HepG2 (cell line): ENCODE measurements around the gene SULT6B1. TPM values are rescaled to one million over a fixed set of nuclear protein-coding genes. Genes with fewer than 3 reads are reported as not detected.

ENCODE experiments used
- ATAC-seq: fragments of 200-7000 bp; cut with Tn5 transposase; 3 replicates; pipeline ENCODE4 v1.9.1; 2020; ENCODE audit warnings: mild to moderate bottlenecking, moderate library complexity
- BruUV-seq: library from RNA; stranded (reverse); fragments of 400-500 nt; replicated peaks from 2 replicates; lab custom pipeline; 2021; lab: Mats Ljungman, UMichigan
- CTCF ChIA-PET: fragments of 300-600 bp; formaldehyde crosslinking; extraction: SDS; loops from one replicate; lab custom pipeline; 2021; ENCODE audit warnings: low total read pairs, inconsistent platforms, low intra/inter-chr PET ratio; lab: Yijun Ruan, JAX
- POLR2A ChIA-PET: fragments of 350-600 bp; sonication (Branson Sonifier 250); formaldehyde crosslinking; loops from one replicate; lab custom pipeline; 2020; ENCODE audit warnings: antibody characterized with exemption, inconsistent platforms; lab: Yijun Ruan, JAX
- DNase-seq: peaks from one replicate; pipeline ENCODE4 v3.0.0-alpha.2; 2015; ENCODE audit warnings: low spot score
- FAIRE-seq: peaks from 3 replicates; lab custom pipeline; 2011; peaks lifted over from hg19 to GRCh38; lab: Jason Lieb, UNC
- H2AFZ ChIP-seq: one replicate; pipeline ENCODE4 v1.6.1; 2011; ENCODE audit warnings: low read length, inconsistent platforms
- H3K27ac ChIP-seq: fragments of 300-600 bp; 3 replicates; pipeline ENCODE4 v1.8.0; 2011; ENCODE audit warnings: mixed run types, mild to moderate bottlenecking, mixed read lengths, low read length, inconsistent platforms; ENCODE audit not compliant: insufficient read depth; ENCODE audit errors: extremely low read length
- H3K27me3 ChIP-seq, 2 experiments: fragments of 200-600 bp in 1 of 2; 2 replicates in 1 of 2; 3 replicates in 1 of 2; pipeline versions ENCODE4 v1.6.0 to v1.8.0; 2011; ENCODE audit warnings: low read length in 2 of 2, mild to moderate bottlenecking in 2 of 2, moderate library complexity in 2 of 2, inconsistent platforms in 1 of 2; ENCODE audit not compliant: insufficient read depth in 2 of 2, control insufficient read depth in 1 of 2
- H3K36me3 ChIP-seq, 2 experiments: fragments of 200-600 bp in 1 of 2; replicated peaks in 1 of 2; 2 replicates in 1 of 2; 3 replicates in 1 of 2; pipeline versions ENCODE4 v1.5.1 to v1.8.0; 2011; ENCODE audit warnings: low read length in 2 of 2, inconsistent platforms in 1 of 2; ENCODE audit not compliant: insufficient read depth in 2 of 2, control insufficient read depth in 1 of 2
- H3K4me1 ChIP-seq: 2 replicates; pipeline ENCODE4 v1.5.1; 2012; ENCODE audit warnings: low read length, inconsistent platforms; ENCODE audit not compliant: insufficient read depth
- H3K4me2 ChIP-seq: 2 replicates; pipeline ENCODE4 v1.6.0; 2011; ENCODE audit warnings: low read depth, low read length, inconsistent platforms
- H3K4me3 ChIP-seq, 3 experiments: fragments of 200-600 bp in 1 of 3; sonication (generic), shearing (Covaris generic) in 1 of 3; replicated peaks in 1 of 3; 2 replicates each; pipeline ENCODE4 v1.5.1; 2011 to 2016; ENCODE audit warnings: low read length in 3 of 3, inconsistent platforms in 2 of 3, low read depth in 2 of 3, mild to moderate bottlenecking in 2 of 3, control low read depth in 1 of 3, mixed read lengths in 1 of 3; ENCODE audit not compliant: insufficient read depth in 1 of 3
- H3K79me2 ChIP-seq: one replicate; pipeline ENCODE4 v1.6.1; 2011; ENCODE audit warnings: low read length, inconsistent platforms; ENCODE audit not compliant: insufficient read depth
- H3K9ac ChIP-seq: 2 replicates; pipeline ENCODE4 v1.6.0; 2011; ENCODE audit warnings: mild to moderate bottlenecking, low read depth, low read length, inconsistent platforms; ENCODE audit not compliant: insufficient read depth
- H3K9me3 ChIP-seq: 2 replicates; pipeline ENCODE4 v1.5.1; 2012; ENCODE audit warnings: mild to moderate bottlenecking, low read length
- H4K20me1 ChIP-seq: 2 replicates; pipeline ENCODE4 v1.6.0; 2011; ENCODE audit warnings: inconsistent platforms, mild to moderate bottlenecking, low read length, moderate library complexity; ENCODE audit not compliant: insufficient read depth
- ELF3 ChIP-seq: IDR thresholded peaks from 2 replicates; pipeline ENCODE4 v1.6.1; 2016; ENCODE audit warnings: missing genetic modification reagents, missing compliant biosample characterization
- KMT2A ChIP-seq: sonication (generic); formaldehyde crosslinking; IDR thresholded peaks from 2 replicates; pipeline ENCODE4 v1.4.0; 2020; ENCODE audit warnings: missing genetic modification reagents
- MEF2D ChIP-seq: sonication (generic); formaldehyde crosslinking; IDR thresholded peaks from 2 replicates; pipeline ENCODE4 v1.5.1; 2020; ENCODE audit warnings: mild to moderate bottlenecking, missing genetic modification reagents
- SIX4 ChIP-seq: sonication (generic); formaldehyde crosslinking; IDR thresholded peaks from 2 replicates; pipeline ENCODE4 v1.4.0; 2020; ENCODE audit warnings: missing genetic modification reagents
- ZBTB43 ChIP-seq: sonication (generic); formaldehyde crosslinking; conservative IDR thresholded peaks from 2 replicates; pipeline ENCODE4 v1.4.0; 2020; ENCODE audit warnings: missing genetic modification reagents
- ZNF251 ChIP-seq: sonication (generic); formaldehyde crosslinking; IDR thresholded peaks from 2 replicates; pipeline ENCODE4 v1.9.0; 2021; ENCODE audit warnings: mild to moderate bottlenecking, missing genetic modification reagents
- ZNF280B ChIP-seq: sonication (generic); formaldehyde crosslinking; IDR thresholded peaks from 2 replicates; pipeline ENCODE4 v1.5.0; 2020; ENCODE audit warnings: missing genetic modification reagents, mild to moderate bottlenecking, borderline replicate concordance
- WGBS: methylation state at CpG from one replicate; pipeline ENCODE4 v1.1.6; 2017; ENCODE audit warnings: low lambda C conversion rate; 5-methylcytosine and 5-hydroxymethylcytosine counted together
- in situ Hi-C: cut with HindIII; loops from 2 replicates; pipeline ENCODE4 v1.10.0; 2017; ENCODE audit warnings: low pct_unique_long_range_greater_than_20kb; ENCODE audit not compliant: extremely low pct_ligation_motif_present
- intact Hi-C: fragments of 100-400 bp; cut with micrococcal nuclease; formaldehyde crosslinking; loops from one replicate; pipeline ENCODE4 v1.10.0; 2022; ENCODE audit not compliant: unreplicated experiment
- polyA plus RNA-seq, 8 experiments: library from polyadenylated mRNA; depleted of rRNA in 3 of 8; stranded (reverse) in 7 of 8; unstranded in 1 of 8; fragments of >200 nt; fragmentation: Illumina TruSeq in 4 of 8; extraction: Trizol in 4 of 8; gene quantifications; 2 replicates each; pipeline versions ENCODE4 v1.2.1 to v1.2.3, GENCODE V29; 2011 to 2016; ENCODE audit warnings: low read depth in 4 of 8, missing spikeins in 1 of 8, mixed read lengths in 1 of 8; ENCODE audit not compliant: insufficient read depth in 1 of 8
- total RNA-seq, 5 experiments: library from RNA; depleted of rRNA; stranded (reverse); fragments of >200 nt; fragmentation: Illumina TruSeq; extraction: Trizol; gene quantifications; 2 replicates each; pipeline ENCODE4 v1.2.3, GENCODE V29; 2016; ENCODE audit warnings: low read depth in 1 of 5

Gene SULT6B1
- total and polyA plus RNA-seq, 2 of the 13 experiments (the other 11 are each of a cell fraction or from before 2014, with no cell fraction given): not detected

GRCh38 chr2:37167636-37168180 lies 20.8 kb downstream of the SULT6B1 start:
- Histone ChIP-seq H3K9me3 (peaks cover 12% of the 10 kb centered on the region), H3K36me3 (no peaks in the 10 kb centered on the region), H3K4me2 (peak overlapping the region; percentile 58), H3K9ac (no peak overlapping the region; the same call in 1 of the 2 replicates), H3K4me1 (peaks cover 21% of the 10 kb centered on the region), H4K20me1 (no peaks in the 10 kb centered on the region), H3K79me2 (no peaks in the 10 kb centered on the region)
- DNase-seq (no peak), FAIRE-seq (no peak), ATAC-seq (no peak)
- WGBS: 16% methylated on average over 3 of the region's 3 CpGs
- POLR2A ChIA-PET: interaction anchor here (1.4 kb wide), 1 partner anchor 10 kb away, joined by 5 read pairs; no protein-coding TSS in a partner anchor
- TF ChIP-seq KMT2A (CRISPR knock-in tag): no peak
- TF ChIP-seq ELF3 (CRISPR knock-in tag): peak; percentile 58; the same call in 1 of the 2 replicates
- no peak for TF ChIP-seq SIX4 (CRISPR knock-in tag)
- TF ChIP-seq, all 625 proteins: peak for 1
- BruUV-seq: no TSS peak
- Histone ChIP-seq H3K4me3 (peak overlapping the region in 1 of 3 experiments; percentile 35; a peak in 1 of 6 replicates), H2AFZ (peak overlapping the region; percentile 84), H3K27me3 (no peaks in the 10 kb centered on the region), H3K27ac (no peak overlapping the region)
- intact Hi-C loops (loop anchor here (1.0 to 2.0 kb wide), 3 partner anchors 23 to 64 kb away; partner anchors contain the start of genes CEBPZ, CEBPZOS and NDUFAF7), in situ Hi-C loops (loop anchor here (25.0 kb wide), 1 partner anchor 720 kb away; no protein-coding TSS in a partner anchor)
- CTCF ChIA-PET: no interaction called here

- H3K4me3 ChIP-seq: no peak overlapping the region
- H3K36me3 ChIP-seq: no peaks in the 10 kb centered on the region
- H2AFZ ChIP-seq: no peak overlapping the region
- BruUV-seq: no TSS peak
- in situ Hi-C loops: loop anchor here (25.0 kb wide), 1 partner anchor 723 kb away; no protein-coding TSS in a partner anchor
- FAIRE-seq: no peak
- DNase-seq: no peak
- intact Hi-C loops: no loop called here
- H3K4me1 ChIP-seq: peaks cover 15% of the 10 kb centered on the region
- H3K27ac ChIP-seq: no peak overlapping the region
- no peak overlapping the region for H3K4me2 ChIP-seq
- H3K27me3 ChIP-seq: no peaks in the 10 kb centered on the region
- H3K79me2 ChIP-seq: no peaks in the 10 kb centered on the region
- H3K9me3 ChIP-seq: peaks cover 12% of the 10 kb centered on the region
- CTCF ChIA-PET: no interaction called here
- 6% methylated on average over 1 of the region's 1 CpG for WGBS
- no peak overlapping the region for H3K9ac ChIP-seq
- POLR2A ChIA-PET: interaction anchor here (1.7 kb wide), 1 partner anchor 9 kb away, joined by 4 read pairs; the partner anchor contains the start of gene EIF2AK2
- no peak for ATAC-seq
- TF ChIP-seq ZBTB43 (CRISPR knock-in tag) (no peak), ZNF280B (CRISPR knock-in tag) (no peak), MEF2D (CRISPR knock-in tag) (no peak), ZNF251 (CRISPR knock-in tag) (no peak)
- H4K20me1 ChIP-seq: no peaks in the 10 kb centered on the region
These were observed 23.7 kb downstream of the SULT6B1 start for GRCh38 chr2:37164757-37165156.
